HL-60 (cell line): ENCODE results near the gene DTWD2.

ENCODE experiments used
- GABPA ChIP-seq: IDR thresholded peaks from 2 replicates; pipeline ENCODE4 v1.6.1; 2012; ENCODE audit warnings: low read depth
- POLR2AphosphoS5 ChIP-seq: IDR thresholded peaks from 2 replicates; pipeline ENCODE4 v1.6.1; 2012; ENCODE audit warnings: low read depth
- SPI1 ChIP-seq: IDR thresholded peaks from 2 replicates; pipeline ENCODE4 v1.6.1; 2012; ENCODE audit warnings: low read depth, mild to moderate bottlenecking, borderline replicate concordance
- TF ChIP-seq, protein P1 (sequence below): IDR thresholded peaks from one replicate; pipeline ENCODE4 v1.5.1; 2011; ENCODE audit warnings: low read length, control low read depth, inconsistent platforms; ENCODE audit not compliant: insufficient read depth
- TF ChIP-seq, protein P2 (sequence below): IDR thresholded peaks from 2 replicates; pipeline ENCODE4 v1.6.1; 2012; ENCODE audit warnings: low read depth; ENCODE audit not compliant: insufficient replicate concordance

DNA sequence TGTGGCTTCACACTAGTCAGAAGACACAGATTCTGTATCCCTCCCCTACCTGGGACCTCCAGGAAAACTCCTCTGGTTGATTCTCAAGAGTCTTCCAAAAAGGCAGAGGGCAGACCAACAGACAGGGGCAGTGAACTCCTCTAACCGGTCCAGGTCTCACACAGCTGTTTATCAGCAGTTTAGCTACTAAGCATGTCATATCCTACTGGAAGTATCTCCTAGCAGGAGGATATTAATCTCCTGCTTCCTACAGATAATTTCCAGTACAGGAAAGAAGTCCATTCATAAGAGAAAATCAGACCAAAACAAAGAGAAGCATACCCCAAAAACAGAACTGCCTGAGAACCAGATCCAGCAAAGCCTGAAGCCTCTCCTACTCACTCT lies 64.3 kb downstream of the DTWD2 start:
- TF ChIP-seq, protein P1, sequence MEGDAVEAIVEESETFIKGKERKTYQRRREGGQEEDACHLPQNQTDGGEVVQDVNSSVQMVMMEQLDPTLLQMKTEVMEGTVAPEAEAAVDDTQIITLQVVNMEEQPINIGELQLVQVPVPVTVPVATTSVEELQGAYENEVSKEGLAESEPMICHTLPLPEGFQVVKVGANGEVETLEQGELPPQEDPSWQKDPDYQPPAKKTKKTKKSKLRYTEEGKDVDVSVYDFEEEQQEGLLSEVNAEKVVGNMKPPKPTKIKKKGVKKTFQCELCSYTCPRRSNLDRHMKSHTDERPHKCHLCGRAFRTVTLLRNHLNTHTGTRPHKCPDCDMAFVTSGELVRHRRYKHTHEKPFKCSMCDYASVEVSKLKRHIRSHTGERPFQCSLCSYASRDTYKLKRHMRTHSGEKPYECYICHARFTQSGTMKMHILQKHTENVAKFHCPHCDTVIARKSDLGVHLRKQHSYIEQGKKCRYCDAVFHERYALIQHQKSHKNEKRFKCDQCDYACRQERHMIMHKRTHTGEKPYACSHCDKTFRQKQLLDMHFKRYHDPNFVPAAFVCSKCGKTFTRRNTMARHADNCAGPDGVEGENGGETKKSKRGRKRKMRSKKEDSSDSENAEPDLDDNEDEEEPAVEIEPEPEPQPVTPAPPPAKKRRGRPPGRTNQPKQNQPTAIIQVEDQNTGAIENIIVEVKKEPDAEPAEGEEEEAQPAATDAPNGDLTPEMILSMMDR: no peak
- TF ChIP-seq, protein P2, sequence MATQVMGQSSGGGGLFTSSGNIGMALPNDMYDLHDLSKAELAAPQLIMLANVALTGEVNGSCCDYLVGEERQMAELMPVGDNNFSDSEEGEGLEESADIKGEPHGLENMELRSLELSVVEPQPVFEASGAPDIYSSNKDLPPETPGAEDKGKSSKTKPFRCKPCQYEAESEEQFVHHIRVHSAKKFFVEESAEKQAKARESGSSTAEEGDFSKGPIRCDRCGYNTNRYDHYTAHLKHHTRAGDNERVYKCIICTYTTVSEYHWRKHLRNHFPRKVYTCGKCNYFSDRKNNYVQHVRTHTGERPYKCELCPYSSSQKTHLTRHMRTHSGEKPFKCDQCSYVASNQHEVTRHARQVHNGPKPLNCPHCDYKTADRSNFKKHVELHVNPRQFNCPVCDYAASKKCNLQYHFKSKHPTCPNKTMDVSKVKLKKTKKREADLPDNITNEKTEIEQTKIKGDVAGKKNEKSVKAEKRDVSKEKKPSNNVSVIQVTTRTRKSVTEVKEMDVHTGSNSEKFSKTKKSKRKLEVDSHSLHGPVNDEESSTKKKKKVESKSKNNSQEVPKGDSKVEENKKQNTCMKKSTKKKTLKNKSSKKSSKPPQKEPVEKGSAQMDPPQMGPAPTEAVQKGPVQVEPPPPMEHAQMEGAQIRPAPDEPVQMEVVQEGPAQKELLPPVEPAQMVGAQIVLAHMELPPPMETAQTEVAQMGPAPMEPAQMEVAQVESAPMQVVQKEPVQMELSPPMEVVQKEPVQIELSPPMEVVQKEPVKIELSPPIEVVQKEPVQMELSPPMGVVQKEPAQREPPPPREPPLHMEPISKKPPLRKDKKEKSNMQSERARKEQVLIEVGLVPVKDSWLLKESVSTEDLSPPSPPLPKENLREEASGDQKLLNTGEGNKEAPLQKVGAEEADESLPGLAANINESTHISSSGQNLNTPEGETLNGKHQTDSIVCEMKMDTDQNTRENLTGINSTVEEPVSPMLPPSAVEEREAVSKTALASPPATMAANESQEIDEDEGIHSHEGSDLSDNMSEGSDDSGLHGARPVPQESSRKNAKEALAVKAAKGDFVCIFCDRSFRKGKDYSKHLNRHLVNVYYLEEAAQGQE: no peak
- TF ChIP-seq POLR2AphosphoS5: no peak
- TF ChIP-seq SPI1: no peak
- TF ChIP-seq GABPA: no peak
